ELR (cell line): ENCODE data around the gene ZDHHC20.

ENCODE experiments used
- DNase-seq: peaks from one replicate; pipeline ENCODE4 v3.0.0-alpha.2; 2015; ENCODE audit warnings: low read depth

Gene ZDHHC20

DNA sequence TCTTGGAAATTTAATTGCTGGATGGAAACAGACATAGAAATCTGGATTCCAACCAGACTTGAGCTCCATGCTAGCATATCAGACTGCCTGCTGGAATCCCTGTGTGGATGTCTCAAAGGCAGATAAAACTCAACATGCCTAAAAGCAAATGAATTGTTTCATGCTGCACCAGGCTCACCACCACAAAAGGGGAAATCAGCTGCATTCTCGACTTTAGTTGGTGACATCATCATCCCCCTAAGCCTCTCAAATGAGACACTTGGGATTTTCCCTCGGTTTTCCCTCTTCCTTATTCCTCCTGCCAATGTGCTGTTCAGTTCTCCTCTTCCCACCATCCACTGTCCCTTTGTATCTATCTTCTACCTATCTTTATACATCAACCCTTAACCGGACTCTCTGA lies 134.3 kb downstream of the ZDHHC20 start:
- no peak for DNase-seq

GRCh38 chr13:21322988-21323387 lies 136.1 kb downstream of the ZDHHC20 start:
- DNase-seq, result no peak
